ENCODE data around the gene SMIM41.

DNA sequence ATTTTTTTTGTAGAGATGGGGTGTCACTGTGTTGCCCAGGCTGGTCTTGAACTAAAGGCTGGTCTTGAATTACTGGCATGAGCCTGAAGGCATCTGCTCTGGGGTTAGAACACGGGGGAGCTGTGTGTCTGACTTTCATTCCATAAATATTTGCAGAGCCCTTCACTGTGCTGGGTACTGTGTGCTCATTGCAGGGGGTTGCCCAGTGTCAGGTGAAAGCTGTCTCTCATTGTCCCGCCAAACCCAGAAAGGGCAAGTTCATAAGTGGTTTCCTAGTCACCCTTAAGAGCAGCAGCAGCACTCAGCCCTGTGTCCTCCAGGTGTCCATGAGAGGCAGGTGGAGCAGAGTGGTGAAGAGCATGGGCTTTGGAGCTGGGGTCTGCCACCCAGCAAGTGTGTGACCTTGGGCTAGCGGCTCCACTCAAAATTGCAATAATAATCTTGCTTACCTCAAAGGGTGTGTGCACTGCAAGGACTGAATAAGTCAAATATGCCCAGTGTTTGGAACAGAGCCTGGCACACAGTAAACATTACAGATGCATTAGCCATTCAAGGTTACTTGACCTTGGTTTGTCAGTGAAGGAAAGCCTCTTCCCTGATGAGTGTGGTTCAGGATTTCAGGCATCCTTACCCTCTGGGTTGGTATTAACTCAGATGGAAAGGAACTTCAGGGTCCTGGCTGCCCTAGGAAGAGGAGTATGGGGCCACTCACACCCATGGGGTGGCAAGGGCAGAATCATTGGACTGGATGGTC lies 4.4 kb upstream of the SMIM41 start:
- TF ChIP-seq, protein P1, sequence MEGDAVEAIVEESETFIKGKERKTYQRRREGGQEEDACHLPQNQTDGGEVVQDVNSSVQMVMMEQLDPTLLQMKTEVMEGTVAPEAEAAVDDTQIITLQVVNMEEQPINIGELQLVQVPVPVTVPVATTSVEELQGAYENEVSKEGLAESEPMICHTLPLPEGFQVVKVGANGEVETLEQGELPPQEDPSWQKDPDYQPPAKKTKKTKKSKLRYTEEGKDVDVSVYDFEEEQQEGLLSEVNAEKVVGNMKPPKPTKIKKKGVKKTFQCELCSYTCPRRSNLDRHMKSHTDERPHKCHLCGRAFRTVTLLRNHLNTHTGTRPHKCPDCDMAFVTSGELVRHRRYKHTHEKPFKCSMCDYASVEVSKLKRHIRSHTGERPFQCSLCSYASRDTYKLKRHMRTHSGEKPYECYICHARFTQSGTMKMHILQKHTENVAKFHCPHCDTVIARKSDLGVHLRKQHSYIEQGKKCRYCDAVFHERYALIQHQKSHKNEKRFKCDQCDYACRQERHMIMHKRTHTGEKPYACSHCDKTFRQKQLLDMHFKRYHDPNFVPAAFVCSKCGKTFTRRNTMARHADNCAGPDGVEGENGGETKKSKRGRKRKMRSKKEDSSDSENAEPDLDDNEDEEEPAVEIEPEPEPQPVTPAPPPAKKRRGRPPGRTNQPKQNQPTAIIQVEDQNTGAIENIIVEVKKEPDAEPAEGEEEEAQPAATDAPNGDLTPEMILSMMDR (IDR thresholded peaks at IDR 0.05): no peak
- TF ChIP-seq POLR2A (IDR thresholded peaks at IDR 0.05): no peak
